T-helper 2 cell (primary cell): Measurements from ENCODE around the gene CCHCR1.

Source experiments
- DNase-seq, 5 experiments: peaks; one replicate each; pipeline versions ENCODE4 v3.0.0 to v3.0.0-alpha.2; 2012 to 2022

CCHCR1 gene

GRCh38 chr6:31162463-31163165 is 5.0 kb upstream of the CCHCR1 start:
- DNase-seq, result no peak

- no peak for DNase-seq
These were observed 3.9 kb upstream of the CCHCR1 start for GRCh38 chr6:31161216-31162126.

DNA sequence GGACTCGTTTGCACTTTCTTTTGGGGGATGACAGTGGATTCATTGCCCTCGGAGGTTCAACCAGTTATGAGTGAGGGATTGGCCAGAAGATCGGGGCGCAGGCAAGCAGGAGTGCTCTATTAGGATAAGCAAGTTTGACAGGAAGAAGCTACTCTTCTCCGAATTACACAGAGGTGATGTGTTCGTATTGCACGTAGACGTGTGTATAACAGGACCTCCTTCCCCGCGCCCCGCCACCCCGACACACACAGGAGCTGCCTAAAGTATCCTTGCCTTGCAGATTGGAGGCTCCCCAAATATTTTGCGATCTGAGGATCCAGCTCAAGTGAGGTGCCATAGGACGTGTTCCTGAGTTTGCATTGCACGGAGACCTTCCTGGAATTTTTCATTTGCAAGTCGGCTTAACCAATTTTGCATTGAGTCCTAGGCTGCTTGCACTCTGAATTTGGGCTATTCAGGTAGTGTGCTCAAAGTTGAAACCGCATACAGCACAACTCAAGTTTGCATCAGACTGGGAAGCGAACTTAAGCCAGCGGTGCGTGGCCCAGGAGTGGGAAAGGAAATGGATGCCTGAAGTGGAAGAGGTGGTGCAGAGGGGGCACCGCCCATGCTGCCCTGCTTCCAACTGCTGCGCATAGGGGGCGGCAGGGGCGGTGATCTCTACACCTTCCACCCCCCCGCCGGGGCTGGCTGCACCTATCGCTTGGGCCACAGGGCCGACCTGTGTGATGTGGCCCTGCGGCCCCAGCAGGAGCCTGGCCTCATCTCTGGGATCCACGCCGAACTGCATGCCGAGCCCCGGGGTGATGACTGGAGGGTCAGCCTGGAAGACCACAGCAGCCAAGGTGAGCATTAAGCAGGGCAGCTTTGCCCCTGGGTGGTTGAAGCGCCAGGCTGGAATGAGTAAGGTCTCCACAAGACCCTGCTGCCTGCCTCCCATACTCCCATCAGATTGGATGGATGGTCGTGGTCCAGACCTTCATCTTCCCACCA is 1.6 kb upstream of the CCHCR1 start:
- peak in 2 of 5 experiments; percentile 31 to 51 for DNase-seq

DNA sequence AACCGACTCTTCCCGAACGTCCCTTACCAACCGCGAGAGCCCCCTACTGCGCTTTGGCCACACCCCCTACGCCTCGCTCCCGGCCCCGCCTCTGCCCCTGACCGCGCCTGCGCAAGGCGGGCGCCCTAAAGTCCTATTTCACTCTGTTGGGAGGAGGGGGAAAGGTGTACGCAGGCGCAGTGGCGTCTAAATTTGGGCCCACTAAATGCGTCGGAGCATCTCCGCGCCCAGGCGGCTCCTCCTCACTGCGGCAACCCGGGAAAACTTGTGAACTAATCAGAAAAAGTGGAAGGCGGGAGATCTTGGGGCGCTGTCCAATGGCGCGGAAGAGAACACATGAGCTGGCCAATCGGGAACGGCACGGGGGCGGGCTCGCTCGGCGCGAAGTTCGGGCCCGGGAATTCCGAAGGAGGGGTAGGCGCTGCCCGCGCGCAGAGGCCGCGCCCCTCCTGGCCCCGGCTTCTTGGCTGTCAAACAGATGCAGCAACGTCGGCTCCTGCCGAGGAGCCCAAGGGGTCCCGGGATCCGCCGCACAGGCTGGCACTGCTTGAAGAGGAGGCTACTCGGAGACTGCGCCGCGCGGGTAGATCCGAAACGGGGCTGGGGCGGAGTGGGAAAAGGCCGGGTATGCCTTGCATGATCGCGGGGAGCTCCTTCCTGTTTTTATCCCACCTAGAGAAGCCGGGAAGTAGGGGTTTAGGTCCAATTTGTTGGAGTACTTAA is 699 bp upstream of the CCHCR1 start, which contains the start of gene TCF19:
Gene TCF19, plus strand, starts transcription at position 450 of the 723 bp plus-strand sequence. CDS start 881 bp downstream, outside the sequence.
- DNase-seq, result peak; percentile 96 to 99 (median 99)

DNA sequence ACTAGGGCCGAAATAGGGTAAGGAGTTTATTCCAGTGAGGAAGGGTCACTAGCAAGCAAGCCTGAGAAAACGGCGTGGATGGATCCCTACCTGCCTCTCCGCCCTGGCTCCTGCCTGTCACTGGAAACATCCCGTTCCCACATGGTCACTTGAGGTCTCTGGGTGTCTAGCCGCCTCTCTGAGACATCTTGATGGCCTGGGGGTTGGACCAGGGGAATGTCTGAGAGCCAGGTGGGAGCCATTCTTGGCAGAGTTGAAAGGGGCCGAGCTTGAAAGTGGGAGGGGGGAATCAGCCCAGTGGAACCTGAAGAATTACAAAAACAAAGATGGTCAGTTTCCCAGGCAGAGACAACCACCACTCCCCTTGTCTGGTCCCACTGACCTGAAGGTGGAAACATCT is 961 bp downstream of the CCHCR1 start:
- no peak for DNase-seq

DNA sequence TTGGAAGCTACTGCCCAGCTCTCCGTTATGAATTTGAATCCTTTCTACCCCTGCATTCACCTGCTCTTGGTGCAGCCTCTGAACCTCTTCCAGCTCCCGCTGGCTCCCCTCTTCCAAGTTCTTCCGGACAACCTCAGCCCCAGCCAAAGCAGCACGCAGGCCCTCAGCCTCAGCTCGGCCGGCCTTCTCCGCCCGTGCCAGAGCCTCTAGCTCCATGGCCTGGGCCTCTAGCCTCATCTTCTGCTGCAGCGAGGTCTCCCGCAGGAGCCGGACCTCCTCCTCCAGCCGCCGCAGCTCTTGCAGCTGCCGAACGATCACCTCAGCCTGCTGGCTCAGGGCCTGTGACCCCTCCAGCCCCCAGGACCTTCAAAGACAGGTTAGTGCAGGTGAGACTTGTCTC is 3.2 kb downstream of the CCHCR1 start:
- DNase-seq, result no peak

- no peak for DNase-seq
These were observed 4.8 kb downstream of the CCHCR1 start for GRCh38 chr6:31152781-31153180.

- no peak for DNase-seq
These were observed 7.7 kb downstream of the CCHCR1 start for GRCh38 chr6:31149827-31150447.

DNA sequence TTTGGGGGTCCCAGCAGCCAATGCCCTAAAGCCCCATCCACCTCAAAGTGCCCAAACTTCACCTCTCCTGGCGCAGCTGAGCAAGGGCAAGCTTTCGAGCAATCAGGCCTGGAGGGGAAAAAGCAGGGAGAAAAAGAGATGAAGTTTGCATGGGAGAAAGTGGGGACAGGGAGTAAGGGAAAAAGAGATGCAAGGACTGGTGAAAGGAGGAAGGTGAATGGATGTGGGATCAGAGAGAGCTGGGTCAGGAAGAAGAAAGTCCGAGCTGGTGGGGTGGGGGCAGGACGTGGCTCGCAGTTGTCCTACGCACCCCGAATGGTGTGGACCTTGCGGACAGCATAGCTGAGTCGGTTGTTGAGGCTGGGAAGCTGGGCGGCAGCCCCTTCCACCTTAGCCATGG is 12.2 kb downstream of the CCHCR1 start:
- no peak for DNase-seq

DNA sequence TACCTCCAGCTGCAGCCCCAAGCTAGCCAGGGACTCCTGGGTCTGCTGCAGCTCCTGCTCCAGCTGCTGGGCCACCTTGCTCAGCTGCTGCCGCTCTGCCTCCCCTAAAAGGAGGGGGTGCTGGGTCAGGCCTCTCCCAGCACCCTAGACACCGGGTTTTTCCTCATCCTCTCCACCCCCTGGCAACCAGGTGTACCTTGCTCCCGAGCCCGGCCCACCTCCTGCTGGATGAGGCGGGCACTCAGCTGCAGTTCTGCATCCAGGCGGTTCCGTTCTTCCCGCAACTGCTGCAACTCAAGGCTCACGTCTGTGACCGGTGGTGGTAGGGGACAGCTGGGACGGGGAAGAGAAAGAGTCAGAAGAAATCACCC is 12.6 kb downstream of the CCHCR1 start:
- DNase-seq, result no peak

GRCh38 chr6:31144296-31144969 is 13.2 kb downstream of the CCHCR1 start:
- DNase-seq, result no peak

GRCh38 chr6:31143148-31143547 is 14.5 kb downstream of the CCHCR1 start:
- DNase-seq, result no peak

DNA sequence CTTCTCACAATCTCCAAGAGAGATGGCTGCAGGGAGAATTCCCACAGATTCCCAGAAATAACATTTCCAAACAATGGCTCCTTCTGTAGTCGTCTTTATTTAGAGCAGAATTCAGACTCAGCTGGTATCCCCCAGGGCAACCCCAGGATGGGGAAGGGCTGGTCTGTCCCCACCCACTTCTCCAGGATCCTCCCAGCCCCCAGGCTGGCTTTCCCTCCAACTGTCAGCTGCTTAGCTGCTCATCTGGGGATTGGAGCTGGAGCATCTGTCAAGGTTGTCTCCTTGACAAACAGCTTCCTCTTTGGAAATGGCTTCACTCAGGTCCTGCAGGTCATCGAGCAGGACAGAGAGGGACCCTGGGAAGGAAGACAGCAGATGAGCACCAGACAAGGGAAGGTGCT is 15.2 kb downstream of the CCHCR1 start:
- no peak for DNase-seq

GRCh38 chr6:31140643-31141042 is 17.0 kb downstream of the CCHCR1 start:
- no peak for DNase-seq

DNA sequence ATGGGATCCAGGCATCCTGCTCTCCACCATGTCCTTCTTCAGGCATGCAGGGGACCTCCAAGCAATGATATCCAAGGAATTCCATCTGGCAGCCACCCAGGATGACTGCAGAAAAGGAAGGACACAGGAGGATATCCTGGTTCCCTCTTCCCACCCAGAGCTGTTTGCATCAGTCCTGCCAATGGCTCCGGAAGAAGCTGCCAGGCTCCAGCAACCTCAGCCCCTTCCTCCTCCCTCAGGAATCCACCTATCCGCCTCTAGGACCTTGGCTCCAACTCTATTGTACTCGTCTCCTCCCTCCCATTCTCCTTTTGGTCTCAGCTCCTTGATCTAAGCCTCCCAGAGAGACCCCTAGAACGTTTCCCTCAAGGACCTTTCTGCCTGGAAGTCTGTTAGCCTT is 18.0 kb downstream of the CCHCR1 start:
- no peak for DNase-seq

GRCh38 chr6:31138982-31139381 is 18.6 kb downstream of the CCHCR1 start, which contains the start of gene PSORS1C2:
TSS of gene PSORS1C2 (minus strand) at chr6:31139066. CDS start at chr6:31139026, 40 bp downstream.
- DNase-seq, result no peak

GRCh38 chr6:31135710-31136109 is 21.9 kb downstream of the CCHCR1 start:
- DNase-seq, result no peak

DNA sequence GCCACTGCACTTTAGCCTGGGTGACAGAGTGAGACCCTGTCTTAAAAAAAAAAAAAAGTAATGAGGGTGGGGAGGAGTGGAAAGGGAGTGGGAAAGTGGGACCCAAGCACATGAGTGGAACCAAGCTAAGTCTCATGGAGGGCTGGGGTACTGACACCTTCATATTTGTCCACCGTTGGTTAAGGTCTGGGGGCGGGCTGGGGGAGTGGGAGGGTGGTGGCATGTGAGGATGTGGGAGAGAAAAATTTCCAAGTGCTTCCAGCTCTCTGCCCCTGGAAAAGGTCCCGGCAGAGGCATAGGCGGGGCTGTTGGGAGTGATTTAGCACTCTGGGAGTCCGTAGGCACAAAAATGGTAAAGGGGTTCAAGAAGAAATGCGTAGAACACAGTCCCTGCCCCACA is 24.8 kb downstream of the CCHCR1 start:
- DNase-seq, result no peak

GRCh38 chr6:31131595-31131994 is 26.0 kb downstream of the CCHCR1 start:
- DNase-seq, result no peak

GRCh38 chr6:31130751-31131150 is 26.9 kb downstream of the CCHCR1 start:
- no peak for DNase-seq

GRCh38 chr6:31129130-31129529 is 28.5 kb downstream of the CCHCR1 start:
- DNase-seq, result no peak
